C1 segment of cervical spinal cord (tissue), 14 donors: ENCODE results near the gene AANAT.

Experiments used
- DNase-seq, 14 donors: peaks; one replicate each; lab custom pipeline; 2025; lab: John Stamatoyannopoulos, UW

Gene AANAT

GRCh38 chr17:76467366-76467765 is at the start of gene AANAT:
AANAT (plus strand) TSS chr17:76467603; CDS start chr17:76468747, 1,144 bp downstream.
- DNase-seq: no peak

- DNase-seq: peak in 1 of 14 donors; percentile 20
Measured at GRCh38 chr17:76419576-76420260, 47.7 kb upstream of the AANAT start.

GRCh38 chr17:76420356-76421043 is 46.9 kb upstream of the AANAT start:
- DNase-seq: no peak

GRCh38 chr17:76421044-76421407 is 46.4 kb upstream of the AANAT start:
- no peak for DNase-seq

- DNase-seq: no peak
Measured at GRCh38 chr17:76422406-76422805, 45.0 kb upstream of the AANAT start.

GRCh38 chr17:76422860-76423259 is 44.5 kb upstream of the AANAT start:
- no peak for DNase-seq

GRCh38 chr17:76426853-76427252 is 40.5 kb upstream of the AANAT start:
- DNase-seq: no peak

GRCh38 chr17:76427501-76428231 is 39.7 kb upstream of the AANAT start:
- DNase-seq: no peak

- DNase-seq: no peak
Measured at GRCh38 chr17:76428511-76428910, 38.9 kb upstream of the AANAT start.

- DNase-seq: no peak
Measured at GRCh38 chr17:76431509-76431908, 35.9 kb upstream of the AANAT start.

GRCh38 chr17:76432004-76432403 is 35.4 kb upstream of the AANAT start:
- DNase-seq: peak in 1 of 14 donors; percentile 35

- DNase-seq: no peak
Measured at GRCh38 chr17:76432712-76433336, 34.6 kb upstream of the AANAT start.

- DNase-seq: no peak
Measured at GRCh38 chr17:76433693-76434092, 33.7 kb upstream of the AANAT start.

- DNase-seq: no peak
Measured at GRCh38 chr17:76434870-76435269, 32.5 kb upstream of the AANAT start.

- no peak for DNase-seq
Measured at GRCh38 chr17:76435751-76436150, 31.7 kb upstream of the AANAT start.

- peak in 1 of 14 donors; percentile 78 for DNase-seq
Measured at GRCh38 chr17:76437467-76438402, 29.7 kb upstream of the AANAT start.

GRCh38 chr17:76438906-76439305 is 28.5 kb upstream of the AANAT start:
- no peak for DNase-seq

- DNase-seq: no peak
Measured at GRCh38 chr17:76439314-76439928, 28.0 kb upstream of the AANAT start.

- no peak for DNase-seq
Measured at GRCh38 chr17:76440751-76441362, 26.5 kb upstream of the AANAT start.

GRCh38 chr17:76441686-76442340 is 25.6 kb upstream of the AANAT start:
- no peak for DNase-seq
